ENCODE results near the gene CYB5B. TPM values are rescaled to one million over a fixed set of nuclear protein-coding genes. Genes with fewer than 3 reads are reported as not detected.

The CYB5B gene
- total RNA-seq, 1 experiment from 2014 or later: 242 TPM

- no peaks in the 10 kb centered on the region for H3K4me1 ChIP-seq (ENCODE audit: insufficient read depth, low read length, poor library complexity, severe bottlenecking)
- no peak overlapping the region for H3K27ac ChIP-seq (ENCODE audit: low read depth, low read length, poor library complexity, severe bottlenecking)
- no peaks in the 10 kb centered on the region for H3K9me3 ChIP-seq (ENCODE audit: low read depth, low read length, poor library complexity, severe bottlenecking)
- ChIA-PET POLR2A (ENCODE audit: low non-redundant PET) (no interaction called here), CTCF (no interaction called here)
- H3K4me3 ChIP-seq (ENCODE audit: low read depth, low read length, poor library complexity, severe bottlenecking): no peak overlapping the region
- TF ChIP-seq EZH2 (IDR thresholded peaks at IDR 0.05; ENCODE audit: borderline replicate concordance, low read depth, low read length, poor library complexity, severe bottlenecking) (no peak), CTCF (conservative IDR thresholded peaks at IDR 0.05; ENCODE audit: low read depth, low read length) (no peak)
- intact Hi-C loops (cut with micrococcal nuclease; ENCODE audit: unreplicated experiment): no loop called here
- H3K27me3 ChIP-seq (replicated peaks; ENCODE audit: insufficient read depth, low read depth, low read length, poor library complexity): no peaks in the 10 kb centered on the region
- DNase-seq (ENCODE audit: low spot score): no peak
- BruUV-seq (replicated peaks): no TSS peak
- H3K36me3 ChIP-seq (ENCODE audit: insufficient read depth, low read length, poor library complexity, severe bottlenecking): no peaks in the 10 kb centered on the region
Measured at GRCh38 chr16:69417520-69418199, 6.8 kb upstream of the CYB5B start.

GRCh38 chr16:69419956-69420355 lies 4.5 kb upstream of the CYB5B start:
- TF ChIP-seq CTCF (conservative IDR thresholded peaks at IDR 0.05; ENCODE audit: low read depth, low read length) (no peak), EZH2 (IDR thresholded peaks at IDR 0.05; ENCODE audit: borderline replicate concordance, low read depth, low read length, poor library complexity, severe bottlenecking) (no peak)
- no TSS peak for BruUV-seq (replicated peaks)
- H3K36me3 ChIP-seq (ENCODE audit: insufficient read depth, low read length, poor library complexity, severe bottlenecking): no peaks in the 10 kb centered on the region
- DNase-seq (ENCODE audit: low spot score): no peak
- intact Hi-C loops (cut with micrococcal nuclease; ENCODE audit: unreplicated experiment): no loop called here
- no peaks in the 10 kb centered on the region for H3K9me3 ChIP-seq (ENCODE audit: low read depth, low read length, poor library complexity, severe bottlenecking)
- no peaks in the 10 kb centered on the region for H3K4me1 ChIP-seq (ENCODE audit: insufficient read depth, low read length, poor library complexity, severe bottlenecking)
- H3K27me3 ChIP-seq (replicated peaks; ENCODE audit: insufficient read depth, low read depth, low read length, poor library complexity): no peaks in the 10 kb centered on the region
- ChIA-PET CTCF (no interaction called here), POLR2A (ENCODE audit: low non-redundant PET) (no interaction called here)
- no peak overlapping the region for H3K4me3 ChIP-seq (ENCODE audit: low read depth, low read length, poor library complexity, severe bottlenecking)
- no peak overlapping the region for H3K27ac ChIP-seq (ENCODE audit: low read depth, low read length, poor library complexity, severe bottlenecking)

GRCh38 chr16:69423189-69423588 lies 1.2 kb upstream of the CYB5B start:
- no peak overlapping the region for H3K4me3 ChIP-seq (ENCODE audit: low read depth, low read length, poor library complexity, severe bottlenecking)
- ChIA-PET CTCF (no interaction called here), POLR2A (ENCODE audit: low non-redundant PET) (no interaction called here)
- no peaks in the 10 kb centered on the region for H3K9me3 ChIP-seq (ENCODE audit: low read depth, low read length, poor library complexity, severe bottlenecking)
- BruUV-seq (replicated peaks): no TSS peak
- no peaks in the 10 kb centered on the region for H3K27me3 ChIP-seq (replicated peaks; ENCODE audit: insufficient read depth, low read depth, low read length, poor library complexity)
- H3K36me3 ChIP-seq (ENCODE audit: insufficient read depth, low read length, poor library complexity, severe bottlenecking): peaks cover 16% of the 10 kb centered on the region
- H3K27ac ChIP-seq (ENCODE audit: low read depth, low read length, poor library complexity, severe bottlenecking): no peak overlapping the region
- peaks cover 5% of the 10 kb centered on the region for H3K4me1 ChIP-seq (ENCODE audit: insufficient read depth, low read length, poor library complexity, severe bottlenecking)
- no peak for TF ChIP-seq EZH2 (IDR thresholded peaks at IDR 0.05; ENCODE audit: borderline replicate concordance, low read depth, low read length, poor library complexity, severe bottlenecking)
- no peak for TF ChIP-seq CTCF (conservative IDR thresholded peaks at IDR 0.05; ENCODE audit: low read depth, low read length)
- DNase-seq (ENCODE audit: low spot score): no peak
- intact Hi-C loops (cut with micrococcal nuclease; ENCODE audit: unreplicated experiment): no loop called here
